Thyroid gland (tissue), 4 donors: Measurements from ENCODE around the gene ALDH5A1.

Source experiments
- POLR2A ChIP-seq, 2 donors: fragments of 450-650 bp; IDR thresholded peaks; one replicate each; pipeline ENCODE4 v1.6.1; 2017; ENCODE audit warnings: antibody characterized with exemption in 2 of 2, mild to moderate bottlenecking in 2 of 2, moderate library complexity in 1 of 2
- TF ChIP-seq, protein P1 (sequence below), 6 experiments: fragments of 200-600 bp in 3 of 6; fragments of 450-650 bp in 3 of 6; sonication (generic) in 3 of 6; IDR thresholded peaks; one replicate each; pipeline ENCODE4 v1.5.1; 2016 to 2019; ENCODE audit warnings: antibody characterized with exemption in 6 of 6, mild to moderate bottlenecking in 2 of 6, inconsistent platforms in 1 of 6, moderate library complexity in 1 of 6

GRCh38 chr6:24472181-24472580 lies 22.6 kb upstream of the ALDH5A1 start:
- no peak for TF ChIP-seq POLR2A (IDR thresholded peaks at IDR 0.05)
- TF ChIP-seq, protein P1, sequence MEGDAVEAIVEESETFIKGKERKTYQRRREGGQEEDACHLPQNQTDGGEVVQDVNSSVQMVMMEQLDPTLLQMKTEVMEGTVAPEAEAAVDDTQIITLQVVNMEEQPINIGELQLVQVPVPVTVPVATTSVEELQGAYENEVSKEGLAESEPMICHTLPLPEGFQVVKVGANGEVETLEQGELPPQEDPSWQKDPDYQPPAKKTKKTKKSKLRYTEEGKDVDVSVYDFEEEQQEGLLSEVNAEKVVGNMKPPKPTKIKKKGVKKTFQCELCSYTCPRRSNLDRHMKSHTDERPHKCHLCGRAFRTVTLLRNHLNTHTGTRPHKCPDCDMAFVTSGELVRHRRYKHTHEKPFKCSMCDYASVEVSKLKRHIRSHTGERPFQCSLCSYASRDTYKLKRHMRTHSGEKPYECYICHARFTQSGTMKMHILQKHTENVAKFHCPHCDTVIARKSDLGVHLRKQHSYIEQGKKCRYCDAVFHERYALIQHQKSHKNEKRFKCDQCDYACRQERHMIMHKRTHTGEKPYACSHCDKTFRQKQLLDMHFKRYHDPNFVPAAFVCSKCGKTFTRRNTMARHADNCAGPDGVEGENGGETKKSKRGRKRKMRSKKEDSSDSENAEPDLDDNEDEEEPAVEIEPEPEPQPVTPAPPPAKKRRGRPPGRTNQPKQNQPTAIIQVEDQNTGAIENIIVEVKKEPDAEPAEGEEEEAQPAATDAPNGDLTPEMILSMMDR (IDR thresholded peaks at IDR 0.05), result no peak
